Chondrocyte (in vitro differentiated cells): ENCODE measurements around the gene DUSP9. TPM values are rescaled to one million over a fixed set of nuclear protein-coding genes. Genes with fewer than 3 reads are reported as not detected.

Source experiments
- DNase-seq: peaks from one replicate; pipeline ENCODE4 v3.0.0; 2021; ENCODE audit warnings: mixed read lengths, low spot score
- H3K27ac Mint-ChIP-seq: one replicate; pipeline ENCODE4 v1.8.0; 2021; ENCODE audit warnings: mild to moderate bottlenecking, moderate library complexity, mixed read lengths; ENCODE audit not compliant: unreplicated experiment
- H3K27me3 Mint-ChIP-seq: 2 replicates; pipeline ENCODE4 v1.8.0; 2021; ENCODE audit warnings: low read depth, mixed read lengths
- H3K36me3 Mint-ChIP-seq: 2 replicates; pipeline ENCODE4 v1.8.0; 2021; ENCODE audit warnings: low read depth, mixed read lengths
- H3K4me1 Mint-ChIP-seq: 2 replicates; pipeline ENCODE4 v1.8.0; 2021; ENCODE audit warnings: low read depth, mild to moderate bottlenecking, mixed read lengths
- H3K4me3 Mint-ChIP-seq: one replicate; pipeline ENCODE4 v1.8.0; 2021; ENCODE audit warnings: mild to moderate bottlenecking, moderate library complexity, mixed read lengths; ENCODE audit not compliant: unreplicated experiment
- H3K9me3 Mint-ChIP-seq: 2 replicates; pipeline ENCODE4 v1.8.0; 2021; ENCODE audit warnings: low read depth, mixed read lengths
- CTCF ChIP-seq: fragments of 200-600 bp; sonication (generic); IDR thresholded peaks from 2 replicates; pipeline ENCODE4 v1.5.0; 2021; ENCODE audit warnings: antibody characterized with exemption, mild to moderate bottlenecking, moderate library complexity
- total RNA-seq: library from RNA; stranded (reverse); gene quantifications from 3 replicates; pipeline ENCODE4 v1.2.1, GENCODE V29; 2021

The DUSP9 gene
- total RNA-seq, 1 donor from 2014 or later, result not detected

DNA sequence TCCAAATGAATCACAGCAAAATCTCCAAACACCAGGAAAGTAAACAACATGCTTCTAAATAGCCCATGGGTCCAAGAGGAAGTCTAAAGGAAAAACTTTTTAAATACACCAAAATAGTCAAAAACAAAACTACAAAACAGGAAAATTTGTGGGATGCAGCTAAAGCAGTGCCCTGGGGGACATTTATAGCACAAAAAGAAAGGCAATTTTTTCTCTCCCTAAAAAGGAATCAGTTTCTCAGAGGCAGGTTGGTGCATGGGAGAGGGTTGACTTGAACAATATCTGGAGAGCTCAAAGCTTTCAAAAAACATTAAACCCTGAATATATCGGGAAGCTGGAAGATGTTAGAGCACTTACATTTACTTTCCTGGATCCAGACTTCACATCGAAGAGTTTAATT, 15.7 kb upstream of the DUSP9 start:
- no peak for TF ChIP-seq CTCF
- Mint-ChIP-seq H3K9me3 (peaks cover 16% of the 10 kb centered on the region), H3K4me1 (peaks cover 4% of the 10 kb centered on the region), H3K27ac (no peak overlapping the region), H3K4me3 (no peak overlapping the region), H3K36me3 (peaks cover 2% of the 10 kb centered on the region), H3K27me3 (peaks cover 2% of the 10 kb centered on the region)
- DNase-seq, result no peak

GRCh38 chrX:153631907-153632594, 15.0 kb upstream of the DUSP9 start:
- Mint-ChIP-seq H3K9me3 (peaks cover 16% of the 10 kb centered on the region), H3K4me1 (peaks cover 4% of the 10 kb centered on the region), H3K27me3 (peaks cover 2% of the 10 kb centered on the region), H3K4me3 (no peak overlapping the region), H3K27ac (no peak overlapping the region), H3K36me3 (peaks cover 2% of the 10 kb centered on the region)
- no peak for TF ChIP-seq CTCF
- DNase-seq, result peak; percentile 74

DNA sequence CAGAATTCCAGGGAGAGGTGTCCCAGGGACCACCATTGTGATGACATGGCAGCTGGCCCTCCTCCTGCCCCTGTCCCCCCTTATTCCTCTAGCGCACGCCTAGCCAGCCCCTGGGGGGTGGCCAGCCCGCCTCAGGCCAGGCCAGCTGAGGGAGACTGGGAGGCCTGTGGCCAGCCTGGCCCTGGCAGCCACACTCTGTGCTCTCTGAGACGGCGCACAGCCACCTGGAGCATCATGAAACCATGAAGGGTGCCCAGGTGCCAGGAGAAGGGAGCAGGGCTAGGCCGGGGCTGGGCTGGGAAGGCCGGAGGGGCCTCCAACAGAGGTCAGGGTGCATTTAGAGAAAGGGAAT, 14.4 kb upstream of the DUSP9 start:
- Mint-ChIP-seq H3K36me3 (peaks cover 2% of the 10 kb centered on the region), H3K27me3 (peaks cover 2% of the 10 kb centered on the region), H3K4me3 (no peak overlapping the region), H3K4me1 (peaks cover 2% of the 10 kb centered on the region), H3K27ac (no peak overlapping the region), H3K9me3 (peaks cover 16% of the 10 kb centered on the region)
- no peak for DNase-seq
- no peak for TF ChIP-seq CTCF

DNA sequence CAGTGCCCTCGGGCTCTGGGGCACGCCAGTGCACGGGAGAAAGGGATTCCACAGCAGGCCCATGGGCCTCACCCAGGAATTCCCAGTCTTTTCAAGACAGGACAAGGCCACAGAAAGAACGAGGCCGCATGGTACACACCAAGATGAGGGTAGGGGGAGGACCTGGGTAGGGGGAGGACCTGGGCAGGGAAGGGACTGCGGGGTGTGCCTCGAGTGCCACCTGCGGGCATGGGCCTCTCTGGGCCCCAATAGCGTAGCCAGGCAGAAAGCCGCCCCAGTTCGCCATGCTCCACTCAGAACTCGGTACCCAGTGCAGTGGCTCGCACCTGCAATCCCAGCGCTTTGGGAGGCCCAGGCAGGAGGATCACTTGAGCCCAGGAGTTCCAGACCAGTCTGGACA, 14.0 kb upstream of the DUSP9 start:
- Mint-ChIP-seq H3K36me3 (peaks cover 2% of the 10 kb centered on the region), H3K4me1 (no peaks in the 10 kb centered on the region), H3K27me3 (peaks cover 2% of the 10 kb centered on the region), H3K27ac (no peak overlapping the region), H3K9me3 (peaks cover 16% of the 10 kb centered on the region), H3K4me3 (no peak overlapping the region)
- DNase-seq, result no peak
- no peak for TF ChIP-seq CTCF

DNA sequence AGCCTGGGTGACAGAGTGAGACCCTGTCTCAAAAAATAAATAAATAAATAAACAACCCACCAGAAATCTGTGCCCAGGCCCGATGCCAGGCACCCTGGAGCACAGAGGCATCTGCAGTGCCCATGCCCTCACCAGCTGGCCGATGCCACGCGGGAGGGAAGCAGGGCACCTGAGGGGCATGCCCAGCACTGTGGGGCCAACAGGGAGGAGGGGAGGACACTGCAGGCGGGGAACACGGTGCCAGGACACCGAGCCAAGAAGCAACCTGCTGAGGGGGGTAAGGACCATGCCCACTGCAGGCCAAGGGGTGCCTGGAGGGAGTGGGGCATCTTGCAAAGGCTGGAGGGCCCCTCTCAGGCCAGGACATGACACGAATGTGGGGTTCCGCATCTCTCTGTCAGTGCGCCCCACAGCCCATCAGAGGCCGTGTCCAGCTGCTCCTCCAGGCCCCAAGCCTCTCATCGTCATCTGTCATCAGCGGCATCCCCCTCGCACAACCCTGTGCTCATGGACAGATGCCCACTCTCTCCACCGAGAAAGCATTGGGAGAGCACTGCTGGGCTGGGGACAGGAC, 13.3 kb upstream of the DUSP9 start:
- Mint-ChIP-seq H3K4me1 (no peaks in the 10 kb centered on the region), H3K4me3 (no peak overlapping the region), H3K27me3 (peaks cover 2% of the 10 kb centered on the region), H3K9me3 (peaks cover 16% of the 10 kb centered on the region), H3K36me3 (peaks cover 2% of the 10 kb centered on the region), H3K27ac (no peak overlapping the region)
- no peak for TF ChIP-seq CTCF
- peak; percentile 86 for DNase-seq
